Ishikawa (cell line): ENCODE data around the gene PCNT.

Experiments
- CEBPB ChIP-seq: IDR thresholded peaks from 2 replicates; pipeline ENCODE4 v1.6.1; 2012
- CREB1 ChIP-seq: IDR thresholded peaks from 2 replicates; pipeline ENCODE4 v1.6.1; 2012; ENCODE audit warnings: low read depth
- EGR1 ChIP-seq: IDR thresholded peaks from 2 replicates; pipeline ENCODE4 v1.6.1; 2012
- EP300 ChIP-seq: IDR thresholded peaks from 2 replicates; pipeline ENCODE4 v1.6.1; 2012; ENCODE audit warnings: borderline replicate concordance
- FOXM1 ChIP-seq: IDR thresholded peaks from 2 replicates; pipeline ENCODE4 v1.6.1; 2012; ENCODE audit warnings: low read depth, borderline replicate concordance
- MAX ChIP-seq: IDR thresholded peaks from 2 replicates; pipeline ENCODE4 v1.6.1; 2012
- NFIC ChIP-seq: IDR thresholded peaks from 2 replicates; pipeline ENCODE4 v1.6.1; 2012
- RAD21 ChIP-seq: IDR thresholded peaks from 2 replicates; pipeline ENCODE4 v1.6.1; 2012; ENCODE audit warnings: low read depth
- REST ChIP-seq: IDR thresholded peaks from 2 replicates; pipeline ENCODE4 v1.6.1; 2012; ENCODE audit warnings: low read depth, mild to moderate bottlenecking
- TAF1 ChIP-seq: IDR thresholded peaks from 2 replicates; pipeline ENCODE4 v1.6.1; 2012; ENCODE audit warnings: low read depth, mild to moderate bottlenecking
- TCF12 ChIP-seq: IDR thresholded peaks from 2 replicates; pipeline ENCODE4 v1.6.1; 2012; ENCODE audit warnings: low read depth
- TEAD4 ChIP-seq: IDR thresholded peaks from 2 replicates; pipeline ENCODE4 v1.6.1; 2012
- USF1 ChIP-seq: IDR thresholded peaks from 2 replicates; pipeline ENCODE4 v1.6.1; 2012
- YY1 ChIP-seq: IDR thresholded peaks from 2 replicates; pipeline ENCODE4 v1.6.1; 2012; ENCODE audit warnings: low read depth
- ZBTB7A ChIP-seq: IDR thresholded peaks from 2 replicates; pipeline ENCODE4 v1.6.1; 2012; ENCODE audit warnings: low read depth

PCNT gene

GRCh38 chr21:46399129-46399528 lies 75.2 kb downstream of the PCNT start:
- TF ChIP-seq MAX (no peak), TAF1 (no peak), USF1 (no peak), YY1 (no peak), REST (no peak), TCF12 (no peak), EP300 (no peak), TEAD4 (no peak), ZBTB7A (no peak), EGR1 (no peak), RAD21 (no peak), CEBPB (no peak), NFIC (no peak), FOXM1 (no peak)

- no peak for TF ChIP-seq TAF1
Observed at GRCh38 chr21:46399686-46400085, 75.7 kb downstream of the PCNT start.

GRCh38 chr21:46401186-46401910 lies 77.4 kb downstream of the PCNT start:
- TF ChIP-seq EP300 (no peak), RAD21 (no peak), TEAD4 (no peak), ZBTB7A (no peak)

- TF ChIP-seq EGR1, result no peak
- no peak for TF ChIP-seq ZBTB7A
- TF ChIP-seq MAX, result no peak
- TF ChIP-seq EP300, result no peak
- TF ChIP-seq REST, result no peak
- TF ChIP-seq TAF1, result no peak
- no peak for TF ChIP-seq YY1
- TF ChIP-seq CEBPB, result no peak
- no peak for TF ChIP-seq NFIC
- no peak for TF ChIP-seq CREB1
- TF ChIP-seq RAD21, result no peak
- no peak for TF ChIP-seq FOXM1
- TF ChIP-seq TEAD4, result no peak
- no peak for TF ChIP-seq TCF12
- TF ChIP-seq USF1, result no peak
Observed at GRCh38 chr21:46402421-46402820, 78.5 kb downstream of the PCNT start.

- TF ChIP-seq TCF12, result no peak
- no peak for TF ChIP-seq CREB1
- TF ChIP-seq RAD21, result no peak
- TF ChIP-seq MAX, result no peak
- no peak for TF ChIP-seq EGR1
- TF ChIP-seq NFIC, result no peak
- no peak for TF ChIP-seq YY1
- TF ChIP-seq EP300, result no peak
- no peak for TF ChIP-seq USF1
- TF ChIP-seq FOXM1, result no peak
- no peak for TF ChIP-seq TEAD4
- TF ChIP-seq CEBPB, result no peak
- no peak for TF ChIP-seq REST
- no peak for TF ChIP-seq TAF1
- TF ChIP-seq ZBTB7A, result no peak
Observed at GRCh38 chr21:46404306-46404705, 80.3 kb downstream of the PCNT start.
